ENCODE measurements around the gene FGF14. TPM values are rescaled to one million over a fixed set of nuclear protein-coding genes. Genes with fewer than 3 reads are reported as not detected.

FGF14 gene
- total and polyA plus RNA-seq, 2 of the 4 experiments (the other 2 are of a cell fraction): under 0.01 TPM; not detected in 1

GRCh38 chr13:102042746-102043145 is 359.1 kb downstream of the FGF14 start:
- Histone ChIP-seq H2BK120ac (ENCODE audit: low read depth, low read length) (no peak overlapping the region), H2AK5ac (ENCODE audit: low read depth, low read length) (no peak overlapping the region), H2BK20ac (ENCODE audit: low read depth, low read length) (no peak overlapping the region), H3K9me3 (ENCODE audit: control insufficient read depth, insufficient read depth, low read length) (no peaks in the 10 kb centered on the region), H4K5ac (ENCODE audit: low read depth, low read length) (no peak overlapping the region), H3K27ac (ENCODE audit: insufficient read depth, low read length) (no peak overlapping the region), H3K23ac (ENCODE audit: low read depth, low read length) (no peak overlapping the region), H4K8ac (ENCODE audit: low read depth in 2 of 2, low read length in 2 of 2) (no peak overlapping the region), H4K91ac (ENCODE audit: insufficient read depth, low read depth, low read length) (no peak overlapping the region), H3K36me3 (ENCODE audit: control insufficient read depth, insufficient read depth, low read length) (no peaks in the 10 kb centered on the region), H3K4ac (ENCODE audit: low read depth, low read length) (no peak overlapping the region), H3K79me1 (ENCODE audit: low read depth in 1 of 2, low read length in 2 of 2) (no peaks in the 10 kb centered on the region), H3K9ac (ENCODE audit: low read depth, low read length) (no peak overlapping the region), H2AK9ac (replicated peaks; ENCODE audit: low read depth, low read length, poor library complexity) (no peak overlapping the region), H3K9me1 (ENCODE audit: insufficient read depth, low read length) (no peaks in the 10 kb centered on the region), H3K18ac (ENCODE audit: low read depth, low read length) (no peak overlapping the region), H2BK5ac (ENCODE audit: low read depth, low read length, poor library complexity, severe bottlenecking) (no peak overlapping the region), H2AFZ (replicated peaks; ENCODE audit: low read length, poor library complexity) (no peak overlapping the region), H3K27me3 (ENCODE audit: control insufficient read depth, insufficient read depth, low read length) (no peaks in the 10 kb centered on the region), H3K4me3 (ENCODE audit: insufficient read depth, low read depth, low read length) (no peak overlapping the region), H3K14ac (replicated peaks; ENCODE audit: low read depth, low read length) (no peak overlapping the region), H3K4me1 (ENCODE audit: control insufficient read depth, insufficient read depth, low read length) (no peaks in the 10 kb centered on the region), H2BK15ac (ENCODE audit: low read depth, low read length) (no peak overlapping the region), H4K20me1 (ENCODE audit: insufficient read depth, low read length) (no peaks in the 10 kb centered on the region), H3K56ac (ENCODE audit: extremely low read depth, insufficient read depth, low read length) (no peak overlapping the region), H3K4me2 (ENCODE audit: low read depth, low read length) (no peak overlapping the region)
- TF ChIP-seq MXI1 (IDR thresholded peaks at IDR 0.05; ENCODE audit: borderline replicate concordance, low read depth, low read length): no peak
- TF ChIP-seq BHLHE40 (IDR thresholded peaks at IDR 0.05; ENCODE audit: low read depth, low read length): no peak
- TF ChIP-seq CTCF (conservative IDR thresholded peaks at IDR 0.05; ENCODE audit: low read depth, low read length): no peak
- TF ChIP-seq RFX5 (IDR thresholded peaks at IDR 0.05; ENCODE audit: low read depth, low read length): no peak
- WGBS, 2 experiments (ENCODE audit: extremely low coverage in 2 of 2, insufficient read length in 1 of 2): no CpG with 5 or more reads among the region's 4 CpGs
- ATAC-seq (ENCODE audit: low read depth): no peak
- ChIA-PET CTCF (no interaction called here), POLR2A (ENCODE audit: unreplicated experiment) (no interaction called here)
- no peak for DNase-seq
- in situ Hi-C loops (cut with MboI; ENCODE audit: low sequenced_read_pairs) (no loop called here), dilution Hi-C loops (cut with HindIII; ENCODE audit: low sequenced_read_pairs, unreplicated experiment) (no loop called here), intact Hi-C loops (cut with micrococcal nuclease) (no loop called here)
- BruUV-seq (replicated peaks): no TSS peak

All from IMR-90 (cell line).